Measurements from ENCODE around the gene AHDC1. TPM values are rescaled to one million over a fixed set of nuclear protein-coding genes. Genes with fewer than 3 reads are reported as not detected.

Gene AHDC1
- total and polyA plus RNA-seq, 2 of the 13 experiments (the other 11 are each of a cell fraction or from before 2014, with no cell fraction given): 1.0 to 2.7 TPM

DNA sequence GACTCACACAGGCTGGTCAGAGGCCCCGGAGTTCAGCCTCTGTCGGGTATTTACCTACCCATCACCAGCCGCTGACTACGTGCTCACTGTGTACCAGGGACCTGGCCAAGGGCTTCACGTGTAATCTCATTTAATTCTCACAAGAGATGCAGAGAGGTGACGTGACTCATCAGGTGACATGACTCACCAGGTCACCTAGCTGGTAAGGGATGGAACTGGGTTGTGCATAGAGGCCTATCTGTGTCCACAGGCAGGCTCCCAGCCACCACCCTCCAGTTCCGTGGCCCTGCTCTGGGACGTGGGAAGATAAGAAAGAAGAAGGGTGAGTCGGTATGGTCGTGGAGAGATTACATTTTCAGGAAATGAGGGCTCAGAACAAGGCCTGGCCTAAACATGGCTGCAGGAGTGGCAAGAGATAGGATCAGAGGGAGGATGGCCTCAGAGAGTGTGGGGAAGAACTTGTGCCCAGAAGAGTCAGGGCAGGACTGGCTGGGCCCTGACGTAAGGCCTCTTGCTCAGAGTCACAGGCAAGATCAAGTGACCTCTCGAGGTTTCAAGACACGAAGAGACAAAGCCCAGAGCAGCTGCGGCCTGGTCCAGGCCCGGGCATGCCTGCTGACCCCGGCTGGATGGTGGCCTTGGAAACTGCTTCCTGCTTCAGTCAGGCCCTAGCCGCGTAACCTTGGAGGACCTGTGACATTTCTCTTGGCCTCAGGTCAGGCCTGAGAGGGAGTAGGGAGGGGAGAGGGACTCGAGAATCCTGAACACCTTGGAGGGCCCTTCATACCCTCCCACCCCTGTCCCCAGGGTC is 61.3 kb downstream of the AHDC1 start (continued):
- TF ChIP-seq, protein P1, sequence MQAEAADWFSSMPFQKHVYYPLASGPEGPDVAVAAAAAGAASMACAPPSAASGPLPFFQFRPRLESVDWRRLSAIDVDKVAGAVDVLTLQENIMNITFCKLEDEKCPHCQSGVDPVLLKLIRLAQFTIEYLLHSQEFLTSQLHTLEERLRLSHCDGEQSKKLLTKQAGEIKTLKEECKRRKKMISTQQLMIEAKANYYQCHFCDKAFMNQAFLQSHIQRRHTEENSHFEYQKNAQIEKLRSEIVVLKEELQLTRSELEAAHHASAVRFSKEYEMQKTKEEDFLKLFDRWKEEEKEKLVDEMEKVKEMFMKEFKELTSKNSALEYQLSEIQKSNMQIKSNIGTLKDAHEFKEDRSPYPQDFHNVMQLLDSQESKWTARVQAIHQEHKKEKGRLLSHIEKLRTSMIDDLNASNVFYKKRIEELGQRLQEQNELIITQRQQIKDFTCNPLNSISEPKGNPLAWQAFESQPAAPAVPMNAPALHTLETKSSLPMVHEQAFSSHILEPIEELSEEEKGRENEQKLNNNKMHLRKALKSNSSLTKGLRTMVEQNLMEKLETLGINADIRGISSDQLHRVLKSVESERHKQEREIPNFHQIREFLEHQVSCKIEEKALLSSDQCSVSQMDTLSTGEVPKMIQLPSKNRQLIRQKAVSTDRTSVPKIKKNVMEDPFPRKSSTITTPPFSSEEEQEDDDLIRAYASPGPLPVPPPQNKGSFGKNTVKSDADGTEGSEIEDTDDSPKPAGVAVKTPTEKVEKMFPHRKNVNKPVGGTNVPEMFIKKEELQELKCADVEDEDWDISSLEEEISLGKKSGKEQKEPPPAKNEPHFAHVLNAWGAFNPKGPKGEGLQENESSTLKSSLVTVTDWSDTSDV (CRISPR knock-in tag; IDR thresholded peaks at IDR 0.05): no peak
- TF ChIP-seq, protein P2, sequence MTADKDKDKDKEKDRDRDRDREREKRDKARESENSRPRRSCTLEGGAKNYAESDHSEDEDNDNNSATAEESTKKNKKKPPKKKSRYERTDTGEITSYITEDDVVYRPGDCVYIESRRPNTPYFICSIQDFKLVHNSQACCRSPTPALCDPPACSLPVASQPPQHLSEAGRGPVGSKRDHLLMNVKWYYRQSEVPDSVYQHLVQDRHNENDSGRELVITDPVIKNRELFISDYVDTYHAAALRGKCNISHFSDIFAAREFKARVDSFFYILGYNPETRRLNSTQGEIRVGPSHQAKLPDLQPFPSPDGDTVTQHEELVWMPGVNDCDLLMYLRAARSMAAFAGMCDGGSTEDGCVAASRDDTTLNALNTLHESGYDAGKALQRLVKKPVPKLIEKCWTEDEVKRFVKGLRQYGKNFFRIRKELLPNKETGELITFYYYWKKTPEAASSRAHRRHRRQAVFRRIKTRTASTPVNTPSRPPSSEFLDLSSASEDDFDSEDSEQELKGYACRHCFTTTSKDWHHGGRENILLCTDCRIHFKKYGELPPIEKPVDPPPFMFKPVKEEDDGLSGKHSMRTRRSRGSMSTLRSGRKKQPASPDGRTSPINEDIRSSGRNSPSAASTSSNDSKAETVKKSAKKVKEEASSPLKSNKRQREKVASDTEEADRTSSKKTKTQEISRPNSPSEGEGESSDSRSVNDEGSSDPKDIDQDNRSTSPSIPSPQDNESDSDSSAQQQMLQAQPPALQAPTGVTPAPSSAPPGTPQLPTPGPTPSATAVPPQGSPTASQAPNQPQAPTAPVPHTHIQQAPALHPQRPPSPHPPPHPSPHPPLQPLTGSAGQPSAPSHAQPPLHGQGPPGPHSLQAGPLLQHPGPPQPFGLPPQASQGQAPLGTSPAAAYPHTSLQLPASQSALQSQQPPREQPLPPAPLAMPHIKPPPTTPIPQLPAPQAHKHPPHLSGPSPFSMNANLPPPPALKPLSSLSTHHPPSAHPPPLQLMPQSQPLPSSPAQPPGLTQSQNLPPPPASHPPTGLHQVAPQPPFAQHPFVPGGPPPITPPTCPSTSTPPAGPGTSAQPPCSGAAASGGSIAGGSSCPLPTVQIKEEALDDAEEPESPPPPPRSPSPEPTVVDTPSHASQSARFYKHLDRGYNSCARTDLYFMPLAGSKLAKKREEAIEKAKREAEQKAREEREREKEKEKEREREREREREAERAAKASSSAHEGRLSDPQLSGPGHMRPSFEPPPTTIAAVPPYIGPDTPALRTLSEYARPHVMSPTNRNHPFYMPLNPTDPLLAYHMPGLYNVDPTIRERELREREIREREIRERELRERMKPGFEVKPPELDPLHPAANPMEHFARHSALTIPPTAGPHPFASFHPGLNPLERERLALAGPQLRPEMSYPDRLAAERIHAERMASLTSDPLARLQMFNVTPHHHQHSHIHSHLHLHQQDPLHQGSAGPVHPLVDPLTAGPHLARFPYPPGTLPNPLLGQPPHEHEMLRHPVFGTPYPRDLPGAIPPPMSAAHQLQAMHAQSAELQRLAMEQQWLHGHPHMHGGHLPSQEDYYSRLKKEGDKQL (CRISPR knock-in tag; IDR thresholded peaks at IDR 0.05; ENCODE audit: low read depth): no peak
- TF ChIP-seq ARHGAP35 (CRISPR knock-in tag; IDR thresholded peaks at IDR 0.05; ENCODE audit: borderline replicate concordance): no peak; the same call in 1 of the 2 replicates
- no peak for TF ChIP-seq ZNF883 (CRISPR knock-in tag; IDR thresholded peaks at IDR 0.05; ENCODE audit: not compliant biosample characterization)
- TF ChIP-seq EHMT2 (IDR thresholded peaks at IDR 0.05; ENCODE audit: borderline replicate concordance, low read depth, low read length): no peak
- no peak for TF ChIP-seq KDM6A (CRISPR knock-in tag; IDR thresholded peaks at IDR 0.05; ENCODE audit: low read depth)
- peak; percentile 85 for TF ChIP-seq RXRB (CRISPR knock-in tag; IDR thresholded peaks at IDR 0.05; ENCODE audit: borderline replicate concordance)
- no peak; the same call in none of the 2 replicates for TF ChIP-seq THAP11 (CRISPR knock-in tag; IDR thresholded peaks at IDR 0.05)
- no peak for TF ChIP-seq WIZ (CRISPR knock-in tag; IDR thresholded peaks at IDR 0.05)
- no peak for TF ChIP-seq ZNF230 (CRISPR knock-in tag; IDR thresholded peaks at IDR 0.05)
- TF ChIP-seq SRSF1 (optimal IDR thresholded peaks at IDR 0.05; ENCODE audit: low read depth, low read length): no peak
- TF ChIP-seq, protein P3, sequence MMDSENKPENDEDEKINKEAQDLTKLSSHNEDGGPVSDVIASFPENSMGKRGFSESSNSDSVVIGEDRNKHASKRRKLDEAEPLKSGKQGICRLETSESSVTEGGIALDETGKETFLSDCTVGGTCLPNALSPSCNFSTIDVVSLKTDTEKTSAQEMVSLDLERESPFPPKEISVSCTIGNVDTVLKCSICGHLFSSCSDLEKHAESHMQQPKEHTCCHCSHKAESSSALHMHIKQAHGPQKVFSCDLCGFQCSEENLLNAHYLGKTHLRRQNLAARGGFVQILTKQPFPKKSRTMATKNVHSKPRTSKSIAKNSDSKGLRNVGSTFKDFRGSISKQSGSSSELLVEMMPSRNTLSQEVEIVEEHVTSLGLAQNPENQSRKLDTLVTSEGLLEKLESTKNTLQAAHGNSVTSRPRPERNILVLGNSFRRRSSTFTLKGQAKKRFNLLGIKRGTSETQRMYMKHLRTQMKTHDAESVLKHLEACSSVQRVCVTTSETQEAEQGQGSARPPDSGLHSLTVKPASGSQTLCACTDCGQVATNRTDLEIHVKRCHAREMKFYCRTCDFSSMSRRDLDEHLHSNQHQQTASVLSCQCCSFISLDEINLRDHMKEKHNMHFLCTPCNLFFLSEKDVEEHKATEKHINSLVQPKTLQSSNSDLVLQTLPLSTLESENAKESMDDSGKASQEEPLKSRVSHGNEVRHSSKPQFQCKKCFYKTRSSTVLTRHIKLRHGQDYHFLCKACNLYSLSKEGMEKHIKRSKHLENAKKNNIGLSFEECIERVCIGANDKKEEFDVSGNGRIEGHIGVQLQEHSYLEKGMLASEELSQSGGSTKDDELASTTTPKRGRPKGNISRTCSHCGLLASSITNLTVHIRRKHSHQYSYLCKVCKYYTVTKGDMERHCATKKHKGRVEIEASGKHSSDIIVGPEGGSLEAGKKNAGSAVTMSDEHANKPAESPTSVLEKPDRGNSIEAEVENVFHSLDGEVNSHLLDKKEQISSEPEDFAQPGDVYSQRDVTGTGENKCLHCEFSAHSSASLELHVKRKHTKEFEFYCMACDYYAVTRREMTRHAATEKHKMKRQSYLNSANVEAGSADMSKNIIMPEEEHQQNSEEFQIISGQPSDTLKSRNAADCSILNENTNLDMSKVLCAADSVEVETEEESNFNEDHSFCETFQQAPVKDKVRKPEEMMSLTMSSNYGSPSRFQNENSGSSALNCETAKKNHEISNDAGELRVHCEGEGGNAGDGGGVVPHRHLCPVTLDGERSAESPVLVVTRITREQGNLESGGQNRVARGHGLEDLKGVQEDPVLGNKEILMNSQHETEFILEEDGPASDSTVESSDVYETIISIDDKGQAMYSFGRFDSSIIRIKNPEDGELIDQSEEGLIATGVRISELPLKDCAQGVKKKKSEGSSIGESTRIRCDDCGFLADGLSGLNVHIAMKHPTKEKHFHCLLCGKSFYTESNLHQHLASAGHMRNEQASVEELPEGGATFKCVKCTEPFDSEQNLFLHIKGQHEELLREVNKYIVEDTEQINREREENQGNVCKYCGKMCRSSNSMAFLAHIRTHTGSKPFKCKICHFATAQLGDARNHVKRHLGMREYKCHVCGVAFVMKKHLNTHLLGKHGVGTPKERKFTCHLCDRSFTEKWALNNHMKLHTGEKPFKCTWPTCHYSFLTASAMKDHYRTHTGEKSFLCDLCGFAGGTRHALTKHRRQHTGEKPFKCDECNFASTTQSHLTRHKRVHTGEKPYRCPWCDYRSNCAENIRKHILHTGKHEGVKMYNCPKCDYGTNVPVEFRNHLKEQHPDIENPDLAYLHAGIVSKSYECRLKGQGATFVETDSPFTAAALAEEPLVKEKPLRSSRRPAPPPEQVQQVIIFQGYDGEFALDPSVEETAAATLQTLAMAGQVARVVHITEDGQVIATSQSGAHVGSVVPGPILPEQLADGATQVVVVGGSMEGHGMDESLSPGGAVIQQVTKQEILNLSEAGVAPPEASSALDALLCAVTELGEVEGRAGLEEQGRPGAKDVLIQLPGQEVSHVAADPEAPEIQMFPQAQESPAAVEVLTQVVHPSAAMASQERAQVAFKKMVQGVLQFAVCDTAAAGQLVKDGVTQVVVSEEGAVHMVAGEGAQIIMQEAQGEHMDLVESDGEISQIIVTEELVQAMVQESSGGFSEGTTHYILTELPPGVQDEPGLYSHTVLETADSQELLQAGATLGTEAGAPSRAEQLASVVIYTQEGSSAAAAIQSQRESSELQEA (CRISPR knock-in tag; IDR thresholded peaks at IDR 0.05; ENCODE audit: not compliant biosample characterization): peak; percentile 21

All from HepG2 (cell line).